ENCODE data around the gene SDF4.

SDF4 gene

GRCh38 chr1:1173061-1173792, 58.6 kb downstream of the SDF4 start:
- no peaks in the 10 kb centered on the region for H3K9me3 ChIP-seq (ENCODE audit: control insufficient read depth, insufficient read depth, low read depth, low read length)
- H3K4me1 ChIP-seq (ENCODE audit: control insufficient read depth, insufficient read depth, low read length), result no peaks in the 10 kb centered on the region
- H3K27ac ChIP-seq (ENCODE audit: extremely low read depth, low read depth, low read length), result no peak overlapping the region
- H3K36me3 ChIP-seq (ENCODE audit: control insufficient read depth in 2 of 2, insufficient read depth in 1 of 2, low read length in 2 of 2), result no peaks in the 10 kb centered on the region
- ChIA-PET CTCF (no interaction called here), POLR2A (interaction anchor here (0.7 kb wide), 1 partner anchor 209 kb away, joined by 4 read pairs; no protein-coding TSS in a partner anchor)
- TF ChIP-seq ZNF404 (tag by site-specific recombination; IDR thresholded peaks at IDR 0.05) (no peak), EGR2 (tag by site-specific recombination; IDR thresholded peaks at IDR 0.05; ENCODE audit: low read depth) (0 out of 2 replicates have a peak, but pooled peaks have one; percentile 10)
- H3K4me3 ChIP-seq (ENCODE audit: low read depth, low read length), result no peak overlapping the region

GRCh38 chr1:1171546-1172340, 60.1 kb downstream of the SDF4 start:
- Histone ChIP-seq H3K4me1 (ENCODE audit: control insufficient read depth, insufficient read depth, low read length) (no peaks in the 10 kb centered on the region), H3K9me3 (ENCODE audit: control insufficient read depth, insufficient read depth, low read depth, low read length) (no peaks in the 10 kb centered on the region), H3K4me3 (ENCODE audit: low read depth, low read length) (no peak overlapping the region), H3K27ac (ENCODE audit: extremely low read depth, low read depth, low read length) (no peak overlapping the region), H3K36me3 (ENCODE audit: control insufficient read depth in 2 of 2, insufficient read depth in 1 of 2, low read length in 2 of 2) (no peaks in the 10 kb centered on the region)
- no peak for TF ChIP-seq ZNF626 (tag by site-specific recombination; IDR thresholded peaks at IDR 0.05)
- TF ChIP-seq ZNF169 (tag by site-specific recombination; IDR thresholded peaks at IDR 0.05), result no peak
- TF ChIP-seq ZNF433 (tag by site-specific recombination; IDR thresholded peaks at IDR 0.05; ENCODE audit: low read depth), result no peak
- no peak for TF ChIP-seq ZNF394 (tag by site-specific recombination; IDR thresholded peaks at IDR 0.05; ENCODE audit: borderline replicate concordance)
- no peak for TF ChIP-seq ZSCAN18 (tag by site-specific recombination; IDR thresholded peaks at IDR 0.05)
- no peak for TF ChIP-seq ZBTB26 (tag by site-specific recombination; optimal IDR thresholded peaks at IDR 0.05)
- TF ChIP-seq ZNF777 (tag by site-specific recombination; IDR thresholded peaks at IDR 0.05; ENCODE audit: borderline replicate concordance), result no peak
- TF ChIP-seq ATF2 (tag by site-specific recombination; IDR thresholded peaks at IDR 0.05; ENCODE audit: low read depth), result no peak
- TF ChIP-seq ZNF580 (tag by site-specific recombination; IDR thresholded peaks at IDR 0.05), result no peak
- no peak for TF ChIP-seq EGR2 (tag by site-specific recombination; IDR thresholded peaks at IDR 0.05; ENCODE audit: low read depth)
- ChIA-PET CTCF (no interaction called here), POLR2A (no interaction called here)

GRCh38 chr1:1171161-1171545, 60.6 kb downstream of the SDF4 start:
- no peaks in the 10 kb centered on the region for H3K9me3 ChIP-seq (ENCODE audit: control insufficient read depth, insufficient read depth, low read depth, low read length)
- ChIA-PET POLR2A (no interaction called here), CTCF (no interaction called here)
- TF ChIP-seq YY2 (tag by site-specific recombination; IDR thresholded peaks at IDR 0.05) (no peak), ZNF549 (tag by site-specific recombination; IDR thresholded peaks at IDR 0.05) (no peak), ZNF561 (tag by site-specific recombination; IDR thresholded peaks at IDR 0.05; ENCODE audit: borderline replicate concordance) (no peak), ZNF26 (tag by site-specific recombination; IDR thresholded peaks at IDR 0.05) (no peak), SP7 (tag by site-specific recombination; IDR thresholded peaks at IDR 0.05) (no peak), ZNF660 (tag by site-specific recombination; IDR thresholded peaks at IDR 0.05) (no peak), ZNF324 (tag by site-specific recombination; IDR thresholded peaks at IDR 0.05) (no peak), KLF16 (tag by site-specific recombination; IDR thresholded peaks at IDR 0.05) (no peak), BCL11A (tag by site-specific recombination; IDR thresholded peaks at IDR 0.05; ENCODE audit: low read depth) (no peak), ZNF121 (tag by site-specific recombination; IDR thresholded peaks at IDR 0.05) (no peak), ZNF488 (tag by site-specific recombination; IDR thresholded peaks at IDR 0.05) (no peak), KLF7 (tag by site-specific recombination; IDR thresholded peaks at IDR 0.05; ENCODE audit: borderline replicate concordance) (no peak)

More at GRCh38 chr1:1171161-1171545, 60.6 kb downstream of the SDF4 start:
- no peaks in the 10 kb centered on the region for H3K4me1 ChIP-seq (ENCODE audit: control insufficient read depth, insufficient read depth, low read length)
- no peak overlapping the region for H3K4me3 ChIP-seq (ENCODE audit: low read depth, low read length)
- H3K27ac ChIP-seq (ENCODE audit: extremely low read depth, low read depth, low read length), result no peak overlapping the region
- no peaks in the 10 kb centered on the region for H3K36me3 ChIP-seq (ENCODE audit: control insufficient read depth in 2 of 2, insufficient read depth in 1 of 2, low read length in 2 of 2)
